OCI-LY7 (cell line): Measurements from ENCODE around the gene THAP11. TPM values are rescaled to one million over a fixed set of nuclear protein-coding genes. Genes with fewer than 3 reads are reported as not detected.

ENCODE experiments used
- BruUV-seq: library from RNA; stranded (reverse); fragments of 400-500 nt; replicated peaks from 2 replicates; lab custom pipeline; 2021; lab: Mats Ljungman, UMichigan
- CTCF ChIA-PET: fragments of 300-600 bp; sonication (Branson Sonifier 250); formaldehyde crosslinking; loops from one replicate; lab custom pipeline; 2022; ENCODE audit warnings: antibody characterized with exemption; ENCODE audit not compliant: unreplicated experiment; lab: Charles Lee
- POLR2A ChIA-PET: fragments of 300-600 bp; sonication (Branson Sonifier 250); formaldehyde crosslinking; loops from one replicate; lab custom pipeline; 2022; ENCODE audit warnings: antibody characterized with exemption; lab: Charles Lee
- DNase-seq: peaks from one replicate; pipeline ENCODE4 v3.0.0-alpha.2; 2015; ENCODE audit warnings: low spot score
- H2AFZ ChIP-seq: fragments of 200-600 bp; sonication (generic), shearing (Covaris generic); 2 replicates; pipeline ENCODE4 v1.6.1; 2014; ENCODE audit warnings: mild to moderate bottlenecking, antibody characterized with exemption, low read length, moderate library complexity
- H3K27ac ChIP-seq: fragments of 200-600 bp; sonication (generic); 2 replicates; pipeline ENCODE4 v1.5.1; 2014; ENCODE audit warnings: mixed run types, low read depth, mild to moderate bottlenecking, moderate library complexity, low read length, inconsistent platforms; ENCODE audit not compliant: poor library complexity, severe bottlenecking
- H3K36me3 ChIP-seq: fragments of 200-600 bp; sonication (generic); 2 replicates; pipeline ENCODE4 v1.6.1; 2014; ENCODE audit warnings: mild to moderate bottlenecking, antibody characterized with exemption, low read length, moderate library complexity, mixed read lengths; ENCODE audit not compliant: insufficient read depth
- H3K4me1 ChIP-seq: fragments of 200-600 bp; sonication (generic); 2 replicates; pipeline ENCODE4 v1.5.1; 2014; ENCODE audit warnings: mild to moderate bottlenecking, low read length; ENCODE audit not compliant: insufficient read depth, poor library complexity, severe bottlenecking
- H3K4me2 ChIP-seq: fragments of 200-600 bp; sonication (generic); 2 replicates; pipeline ENCODE4 v1.6.1; 2014; ENCODE audit warnings: mild to moderate bottlenecking, low read length
- H3K4me3 ChIP-seq: fragments of 200-600 bp; sonication (generic); 2 replicates; pipeline ENCODE4 v1.5.1; 2014; ENCODE audit warnings: mild to moderate bottlenecking, low read depth, low read length; ENCODE audit not compliant: poor library complexity, severe bottlenecking
- H3K79me2 ChIP-seq: fragments of 200-600 bp; sonication (generic); 2 replicates; pipeline ENCODE4 v1.6.1; 2016; ENCODE audit warnings: low read depth, mild to moderate bottlenecking, low read length, moderate library complexity, mixed read lengths; ENCODE audit not compliant: insufficient read depth
- H3K9me2 ChIP-seq: fragments of 200-600 bp; sonication (generic); 2 replicates; pipeline ENCODE4 v1.6.1; 2016; ENCODE audit warnings: mild to moderate bottlenecking, low read length, mixed read lengths; ENCODE audit not compliant: insufficient read depth
- H3K9me3 ChIP-seq: fragments of 200-600 bp; sonication (generic); 2 replicates; pipeline ENCODE4 v1.6.1; 2014; ENCODE audit warnings: mild to moderate bottlenecking, mixed run types, low read length, mixed read lengths
- H4K20me1 ChIP-seq: fragments of 200-600 bp; sonication (generic); 2 replicates; pipeline ENCODE4 v1.6.1; 2014; ENCODE audit warnings: mild to moderate bottlenecking, antibody characterized with exemption, low read length, moderate library complexity, mixed read lengths; ENCODE audit not compliant: insufficient read depth
- CTCF ChIP-seq: fragments of 200-600 bp; sonication (generic); conservative IDR thresholded peaks from 2 replicates; pipeline ENCODE4 v1.5.1; 2014; ENCODE audit warnings: mild to moderate bottlenecking, antibody characterized with exemption, low read length, moderate library complexity, mixed read lengths
- EZH2phosphoT487 ChIP-seq: fragments of 200-600 bp; sonication (generic); IDR thresholded peaks from 2 replicates; pipeline ENCODE4 v1.6.1; 2018; ENCODE audit warnings: low read depth, borderline replicate concordance, mild to moderate bottlenecking, mixed run types, antibody characterized with exemption, low read length, moderate library complexity, mixed read lengths
- intact Hi-C: fragments of 100-400 bp; cut with micrococcal nuclease; formaldehyde crosslinking; loops from one replicate; pipeline ENCODE4 v1.10.0; 2022; ENCODE audit not compliant: unreplicated experiment
- total RNA-seq, 2 experiments: library from RNA; depleted of rRNA in 1 of 2; stranded (reverse); fragments of >200 nt in 1 of 2; shearing (Covaris generic) in 1 of 2; gene quantifications; 2 replicates each; pipeline ENCODE4 v1.2.3, GENCODE V29; 2014 to 2022

Gene THAP11
- total RNA-seq, 2 experiments from 2014 or later = 39.5 to 66.3 TPM

- peak overlapping the region; percentile 29 for H3K27ac ChIP-seq
- peaks cover 46% of the 10 kb centered on the region for H3K79me2 ChIP-seq
- H3K4me2 ChIP-seq = peak overlapping the region; percentile 72
- H3K9me2 ChIP-seq = no peaks in the 10 kb centered on the region
- no peaks in the 10 kb centered on the region for H3K9me3 ChIP-seq
- intact Hi-C loops = loop anchor here (10.0 kb wide), 1 partner anchor 261 kb away; no protein-coding TSS in a partner anchor
- H2AFZ ChIP-seq = peak overlapping the region; percentile 12; the same call in 1 of the 2 replicates
- BruUV-seq = no TSS peak
- peak; percentile 38 for DNase-seq
- peaks cover 51% of the 10 kb centered on the region for H3K4me1 ChIP-seq
- peak overlapping the region; percentile 80 for H3K4me3 ChIP-seq
- TF ChIP-seq CTCF (no peak), EZH2phosphoT487 (no peak)
- POLR2A ChIA-PET = interaction anchor here (0.6 to 1.7 kb wide), 10 partner anchors 9 to 265 kb away, joined by 3 to 7 read pairs (median 3); partner anchors contain the start of genes GFOD2 and NUTF2
- CTCF ChIA-PET = no interaction called here
- H3K36me3 ChIP-seq = peaks cover 36% of the 10 kb centered on the region
- H4K20me1 ChIP-seq = no peaks in the 10 kb centered on the region
Measured at GRCh38 chr16:67805718-67806427, 36.2 kb upstream of the THAP11 start.

DNA sequence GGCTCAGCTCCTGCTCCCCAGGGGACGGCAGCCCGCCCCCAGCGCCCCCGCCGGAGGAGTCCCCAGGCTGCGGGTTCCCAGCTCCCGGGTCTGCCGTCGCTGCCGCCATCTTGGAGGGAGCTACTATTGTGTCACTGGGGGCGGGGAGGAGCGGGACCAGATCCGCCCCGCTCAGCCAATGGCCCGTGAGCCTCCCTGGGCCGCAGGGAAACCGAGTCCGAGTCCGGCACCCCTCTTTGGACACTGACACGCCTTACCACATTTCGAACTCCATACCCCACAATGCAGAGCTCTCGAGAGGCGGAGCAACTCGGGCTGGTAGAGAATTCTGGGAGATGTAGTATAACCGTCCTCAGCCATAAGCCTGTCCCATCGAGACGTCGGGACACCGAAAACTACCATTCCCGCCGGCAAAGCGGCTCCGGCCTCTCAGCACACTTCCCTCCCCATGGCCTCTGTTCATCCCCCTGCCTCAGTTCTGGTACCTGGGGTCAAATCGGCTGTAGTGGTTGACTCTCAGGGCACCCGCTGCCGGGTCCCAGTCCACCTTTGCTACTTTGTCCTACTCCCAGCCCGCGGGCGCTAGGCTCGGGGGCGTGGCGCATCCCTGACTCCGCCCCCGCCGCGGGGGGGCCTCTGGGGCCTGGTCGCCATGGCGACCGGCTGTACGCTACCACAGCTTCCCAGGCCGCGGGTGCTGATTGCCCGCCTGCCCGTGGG lies 35.5 kb upstream of the THAP11 start, which contains the start of the genes RANBP10 and TSNAXIP1:
RANBP10 (minus strand) TSS at position 133 of the 720 bp plus-strand sequence; CDS start at position 109, 24 bp downstream.
TSNAXIP1 (plus strand) TSS at position 462 of the 720 bp plus-strand sequence. CDS start 261 bp downstream, outside the sequence.
- ChIA-PET POLR2A (interaction anchor here (0.5 to 1.7 kb wide), 12 partner anchors 9 to 457 kb away, joined by 3 to 7 read pairs (median 3); partner anchors contain the start of genes GFOD2 and NUTF2), CTCF (no interaction called here)
- H3K4me1 ChIP-seq = peaks cover 43% of the 10 kb centered on the region
- peaks cover 39% of the 10 kb centered on the region for H3K79me2 ChIP-seq
- H4K20me1 ChIP-seq = no peaks in the 10 kb centered on the region
- H3K36me3 ChIP-seq = peaks cover 29% of the 10 kb centered on the region
- intact Hi-C loops = loop anchor here (10.0 kb wide), 1 partner anchor 262 kb away; no protein-coding TSS in a partner anchor
- peak; percentile 99 for DNase-seq
- peak within 1 kb of the TSS; percentile 36 for H3K27ac ChIP-seq
- BruUV-seq = no TSS peak
- peak within 1 kb of the TSS; percentile 61 for H2AFZ ChIP-seq
- H3K9me2 ChIP-seq = no peaks in the 10 kb centered on the region
- H3K4me2 ChIP-seq = peak within 1 kb of the TSS; percentile 84
- no peak for TF ChIP-seq EZH2phosphoT487
- TF ChIP-seq CTCF = no peak
- peak within 1 kb of the TSS; percentile 80 for H3K4me3 ChIP-seq
- no peaks in the 10 kb centered on the region for H3K9me3 ChIP-seq
